NCI-H774 (cell line): ENCODE measurements around the gene SCAF11.

Experiments used
- DNase-seq: peaks from one replicate; lab custom pipeline; 2025; lab: John Stamatoyannopoulos, UW

Gene SCAF11

GRCh38 chr12:45918818-45919217 lies 71.6 kb downstream of the SCAF11 start:
- DNase-seq: no peak

DNA sequence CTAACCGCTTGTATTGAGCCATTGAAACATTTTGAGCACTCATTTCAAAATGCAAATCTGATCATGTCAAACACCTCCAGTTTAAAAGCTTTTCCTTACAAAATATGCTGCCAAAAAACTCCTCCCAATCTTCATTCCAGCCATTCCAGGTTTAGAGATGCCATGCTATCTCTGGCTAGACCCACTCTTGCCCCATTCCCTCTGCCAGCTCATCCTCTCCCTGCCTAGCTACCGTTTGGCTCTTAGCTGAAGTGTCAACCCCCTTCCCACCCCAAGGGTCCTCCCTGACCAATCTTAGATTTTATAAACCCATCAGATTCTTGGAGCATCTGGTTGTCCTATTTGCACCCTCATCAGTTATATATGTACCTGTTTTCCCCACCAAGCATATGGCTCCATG lies 75.0 kb downstream of the SCAF11 start:
- DNase-seq: no peak

DNA sequence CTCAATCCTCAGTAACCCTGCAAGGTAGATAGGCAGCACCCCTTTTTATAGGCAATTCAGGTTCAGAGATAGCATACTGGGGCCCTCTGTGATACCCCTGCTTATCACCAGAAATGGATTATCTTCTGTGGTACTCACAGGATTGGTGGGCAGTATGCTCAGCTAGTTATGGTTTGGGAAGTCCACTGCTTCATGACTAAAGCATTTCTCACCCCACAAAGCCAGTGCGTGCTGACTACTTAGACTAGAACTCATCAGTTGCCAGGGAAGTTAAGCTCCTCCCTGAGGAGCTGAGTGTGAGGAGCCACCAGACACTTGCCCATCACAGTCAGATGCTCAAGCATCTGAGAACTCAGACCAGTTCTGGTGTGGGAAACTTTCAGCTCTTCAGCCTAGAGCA lies 76.3 kb downstream of the SCAF11 start:
- DNase-seq: no peak

DNA sequence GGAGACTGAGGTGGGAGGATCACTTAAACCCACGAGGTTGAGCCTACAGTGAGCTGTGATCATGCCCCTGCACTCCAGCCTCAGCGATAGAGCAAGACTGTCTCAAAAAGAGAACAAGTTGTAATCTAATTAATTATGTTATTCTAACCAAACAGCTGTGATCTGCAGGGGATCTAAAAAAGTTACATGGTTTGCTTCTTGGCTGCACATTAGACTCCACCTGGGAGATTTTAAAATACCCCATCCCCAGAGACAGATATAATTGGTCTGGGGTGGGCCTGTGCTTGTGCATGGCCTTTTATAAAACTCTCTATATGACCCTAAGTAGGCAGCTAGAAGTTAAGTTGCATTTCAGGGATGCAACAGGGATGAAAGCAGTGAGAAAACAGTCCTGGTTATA lies 76.7 kb downstream of the SCAF11 start:
- DNase-seq: no peak

DNA sequence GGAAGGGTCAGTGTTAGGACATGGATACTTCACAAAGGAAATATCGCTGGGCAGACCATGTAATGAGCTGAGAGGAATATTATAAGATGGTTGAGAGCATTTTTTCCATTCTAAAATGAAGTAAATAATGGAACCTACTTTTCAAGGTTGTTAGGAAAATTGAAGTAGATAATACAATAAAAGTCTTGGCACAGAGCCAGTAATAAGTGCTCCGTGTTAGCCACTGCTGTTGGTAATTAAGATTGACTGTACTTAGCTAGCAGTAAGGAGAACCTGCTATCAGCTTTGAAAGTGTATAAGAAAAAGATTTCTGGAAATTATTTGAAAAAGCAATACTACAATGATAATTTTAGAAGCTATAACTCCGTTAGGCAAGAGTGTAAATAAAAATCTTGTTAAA lies 77.6 kb downstream of the SCAF11 start:
- peak; percentile 10 for DNase-seq

- DNase-seq: peak; percentile 23
These were observed 81.2 kb downstream of the SCAF11 start for GRCh38 chr12:45909041-45909713.

GRCh38 chr12:45907955-45908354 lies 82.4 kb downstream of the SCAF11 start:
- no peak for DNase-seq

- no peak for DNase-seq
These were observed 92.3 kb downstream of the SCAF11 start for GRCh38 chr12:45898094-45898493.

DNA sequence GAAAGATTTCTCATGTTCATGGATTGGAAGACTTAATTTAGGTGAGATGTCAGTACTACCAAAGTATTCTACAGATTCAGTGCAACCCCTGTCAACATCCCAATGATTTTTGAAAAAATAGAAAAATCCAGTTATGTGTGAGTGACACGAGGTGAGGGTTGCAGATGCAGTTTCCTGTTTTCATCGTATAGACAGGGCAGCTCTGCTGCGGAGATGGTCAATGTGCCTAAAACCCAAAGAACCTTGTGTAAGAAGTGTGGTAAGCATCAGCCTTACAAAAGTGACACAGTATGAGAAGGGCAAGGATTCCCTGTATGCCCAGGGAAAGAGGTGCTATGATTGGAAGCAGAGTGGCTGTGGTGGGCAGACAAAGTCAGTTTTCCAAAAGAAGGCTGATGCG lies 94.4 kb downstream of the SCAF11 start:
- no peak for DNase-seq

GRCh38 chr12:45893240-45893639 lies 97.1 kb downstream of the SCAF11 start:
- DNase-seq: no peak

- DNase-seq: no peak
These were observed 100.1 kb downstream of the SCAF11 start for GRCh38 chr12:45890276-45890675.

DNA sequence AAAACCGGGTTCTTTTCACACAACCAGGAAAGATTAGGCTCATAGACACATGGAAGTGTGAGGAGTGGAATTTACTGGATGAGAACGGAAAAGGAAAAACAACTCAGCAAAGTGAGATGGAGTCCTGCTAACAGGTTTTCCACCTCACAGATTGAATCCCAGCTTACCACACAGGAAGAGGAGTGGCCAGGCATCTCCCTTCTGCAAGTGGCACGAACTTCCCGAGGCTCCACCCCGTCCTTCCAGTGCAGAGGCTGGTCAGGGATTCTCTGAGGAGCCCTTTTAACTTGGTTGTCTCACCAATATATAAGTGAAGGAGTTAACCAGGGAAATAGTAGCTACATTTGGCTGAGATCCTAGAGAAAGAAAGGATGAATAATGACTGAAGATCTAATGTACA lies 102.8 kb downstream of the SCAF11 start:
- DNase-seq: no peak

DNA sequence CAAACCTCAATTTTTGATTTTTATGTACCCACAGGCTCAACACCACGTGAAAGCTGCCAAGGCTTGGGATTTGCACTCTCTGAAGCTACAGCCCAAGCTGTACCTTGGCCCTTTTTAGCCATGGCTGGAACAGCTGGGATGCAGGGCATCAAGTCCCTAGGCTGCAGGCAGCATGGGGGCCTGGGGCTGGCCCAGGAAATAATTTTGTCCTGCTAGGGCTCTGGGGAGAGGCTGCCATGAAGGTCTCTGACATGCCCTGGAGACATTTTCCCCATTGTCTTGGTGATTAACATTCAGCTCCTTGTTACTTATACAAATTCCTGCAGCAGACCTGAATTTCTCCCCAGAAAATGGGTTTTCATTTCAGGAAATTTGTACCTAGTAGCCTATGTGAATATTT lies 103.7 kb downstream of the SCAF11 start:
- no peak for DNase-seq

DNA sequence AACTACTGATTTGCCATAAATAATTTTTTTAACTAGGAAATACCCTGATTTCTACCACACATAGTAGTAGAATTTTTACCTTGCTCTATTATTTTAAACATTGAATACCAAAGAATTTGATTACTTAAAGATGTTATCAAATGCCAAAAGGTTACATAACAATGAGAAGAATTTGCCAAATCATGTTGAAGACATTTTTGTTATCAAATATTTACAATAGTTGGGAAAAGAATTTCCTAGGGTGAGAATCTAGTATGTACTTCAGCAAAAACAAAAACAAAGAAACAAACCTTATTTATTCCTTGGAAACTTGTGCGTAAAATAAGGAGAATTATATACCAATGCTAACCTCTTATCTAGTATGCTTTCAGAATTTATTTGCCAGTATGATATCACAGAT lies 107.2 kb downstream of the SCAF11 start:
- no peak for DNase-seq

DNA sequence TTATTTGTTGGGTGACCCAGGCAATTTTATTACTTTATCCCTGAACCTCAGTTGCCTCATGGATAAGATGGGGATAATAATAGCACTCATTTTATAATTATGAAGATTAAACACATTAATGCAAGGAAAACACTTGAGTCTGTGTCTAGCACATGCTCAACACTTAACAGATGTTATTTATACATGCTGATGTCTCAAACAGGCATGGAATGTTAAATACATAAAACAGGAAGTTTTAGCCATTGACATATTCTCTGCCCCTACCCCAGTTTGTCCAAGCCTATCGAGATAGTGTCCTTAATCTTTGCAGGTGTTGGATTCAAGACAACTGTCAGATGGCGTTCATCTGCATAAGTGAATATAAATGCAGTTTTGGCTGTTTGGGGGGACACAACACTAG lies 109.8 kb downstream of the SCAF11 start:
- no peak for DNase-seq

GRCh38 chr12:45879363-45879895 lies 110.9 kb downstream of the SCAF11 start:
- DNase-seq: no peak

- no peak for DNase-seq
These were observed 111.6 kb downstream of the SCAF11 start for GRCh38 chr12:45878630-45879255.

DNA sequence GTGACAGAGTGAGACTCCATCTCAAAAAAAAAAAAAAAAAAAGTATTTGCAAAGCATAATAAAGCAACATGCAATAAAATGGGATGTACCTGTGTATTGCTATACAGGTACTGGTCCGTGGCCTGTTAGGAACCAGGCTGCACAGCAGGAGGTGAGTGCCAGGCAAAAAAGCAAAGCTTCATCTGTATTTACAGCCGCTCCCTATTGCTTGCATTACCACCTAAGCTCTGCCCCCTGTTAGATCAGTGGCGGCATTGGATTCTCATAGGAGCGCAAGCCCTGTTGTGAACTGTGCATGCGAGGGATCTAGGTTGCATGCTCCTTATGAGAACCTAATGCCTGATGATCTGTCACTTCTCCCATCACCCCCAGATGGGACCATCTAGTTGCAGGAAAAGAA lies 113.3 kb downstream of the SCAF11 start:
- DNase-seq: no peak

GRCh38 chr12:45872446-45872845 lies 117.9 kb downstream of the SCAF11 start:
- DNase-seq: no peak
